GM19193 (cell line): ENCODE measurements around the gene TFDP1.

Source experiments
- POLR2A ChIP-seq: IDR thresholded peaks from 4 replicates; pipeline ENCODE4 v1.6.1; 2011; ENCODE audit not compliant: insufficient read depth, insufficient read length; ENCODE audit errors: extremely low read depth

TFDP1 gene

GRCh38 chr13:113597391-113598080 is 13.0 kb downstream of the TFDP1 start:
- TF ChIP-seq POLR2A = no peak

GRCh38 chr13:113598081-113598410 is 13.5 kb downstream of the TFDP1 start:
- TF ChIP-seq POLR2A = no peak

GRCh38 chr13:113598481-113598880 is 13.9 kb downstream of the TFDP1 start:
- TF ChIP-seq POLR2A = no peak

GRCh38 chr13:113599391-113599790 is 14.8 kb downstream of the TFDP1 start:
- no peak for TF ChIP-seq POLR2A

GRCh38 chr13:113601166-113602070 is 16.9 kb downstream of the TFDP1 start:
- no peak for TF ChIP-seq POLR2A

GRCh38 chr13:113602291-113602988 is 17.9 kb downstream of the TFDP1 start:
- TF ChIP-seq POLR2A = no peak

GRCh38 chr13:113603116-113603710 is 18.7 kb downstream of the TFDP1 start:
- TF ChIP-seq POLR2A = no peak

- no peak for TF ChIP-seq POLR2A
Measured at GRCh38 chr13:113604186-113604585, 19.6 kb downstream of the TFDP1 start.

- TF ChIP-seq POLR2A = no peak
Measured at GRCh38 chr13:113605461-113605860, 20.9 kb downstream of the TFDP1 start.

- TF ChIP-seq POLR2A = no peak
Measured at GRCh38 chr13:113605866-113606438, 21.4 kb downstream of the TFDP1 start.

- no peak for TF ChIP-seq POLR2A
Measured at GRCh38 chr13:113607056-113607888, 22.7 kb downstream of the TFDP1 start.

GRCh38 chr13:113607889-113608635 is 23.5 kb downstream of the TFDP1 start:
- no peak for TF ChIP-seq POLR2A

GRCh38 chr13:113608967-113609533 is 24.5 kb downstream of the TFDP1 start:
- TF ChIP-seq POLR2A = no peak
